ENCODE measurements around the gene GAL3ST2.
A peak's percentile ranks its signal among the peaks of the same experiment; 100 is the strongest.
"Not testable (repeated sequence)": the region's sequence is repeated elsewhere in the genome, so short reads cannot be mapped to it uniquely, and the experiment has no call there.

GAL3ST2 gene

DNA sequence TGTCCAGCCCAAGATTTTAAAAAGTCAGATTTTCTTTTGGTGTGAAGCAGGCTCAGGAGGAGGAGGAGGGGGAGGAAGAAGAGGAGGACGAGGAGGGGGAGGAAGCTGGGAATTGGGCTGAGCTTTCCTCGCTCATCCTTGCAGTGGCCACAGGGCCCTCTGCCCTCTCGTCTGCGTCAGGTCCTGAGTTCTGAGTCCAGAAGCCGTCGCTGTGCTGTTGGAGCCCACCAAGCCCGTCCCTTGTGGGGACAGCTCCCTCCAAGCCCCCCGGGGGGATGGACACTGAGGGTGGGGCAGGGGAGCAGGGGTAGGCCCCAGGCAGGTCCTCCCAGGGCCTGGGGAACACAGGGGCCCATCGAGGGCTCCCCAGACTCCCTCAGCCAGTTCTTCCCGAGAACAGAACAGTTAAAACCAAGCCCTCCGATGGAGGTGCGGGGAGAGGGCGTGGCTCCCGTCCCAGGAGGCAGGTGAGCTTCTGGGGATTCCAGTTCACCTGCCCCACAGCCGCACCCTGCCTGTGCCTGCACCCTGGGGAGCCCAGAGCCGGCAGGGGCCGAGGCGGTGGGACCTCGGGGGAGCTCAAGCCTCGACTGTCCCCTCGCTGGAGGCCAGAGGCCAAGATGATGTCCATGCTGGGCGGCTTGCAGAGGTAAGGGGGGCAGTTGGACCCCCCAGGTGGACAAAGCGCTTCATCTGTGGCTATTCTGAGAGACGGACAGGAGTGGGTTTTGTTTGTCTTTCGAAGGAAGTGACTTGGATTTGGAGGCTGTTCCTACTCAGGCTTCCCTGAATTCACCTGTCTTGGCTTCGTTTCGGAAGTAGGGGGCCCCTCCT lies at the start of gene GAL3ST2:
Gene GAL3ST2 (plus strand): TSS at position 487 of the 834 bp plus-strand sequence. CDS start 134 bp downstream, at position 621.
- in situ Hi-C loops (cut with MboI; ENCODE audit: low pct_unique_long_range_greater_than_20kb, low sequenced_read_pairs, unreplicated experiment), result no loop called here
- DNase-seq (ENCODE audit: low spot score), result peak; percentile 17
- no peak for TF ChIP-seq CTCF (IDR thresholded peaks at IDR 0.05; ENCODE audit: extremely low read depth, insufficient read depth, missing control alignments)

- no peak for TF ChIP-seq CTCF (IDR thresholded peaks at IDR 0.05; ENCODE audit: extremely low read depth, insufficient read depth, missing control alignments)
- in situ Hi-C loops (cut with MboI; ENCODE audit: low pct_unique_long_range_greater_than_20kb, low sequenced_read_pairs, unreplicated experiment), result no loop called here
- no peak for DNase-seq (ENCODE audit: low spot score)
These were observed 48.6 kb upstream of the GAL3ST2 start for GRCh38 chr2:241728000-241728399.

DNA sequence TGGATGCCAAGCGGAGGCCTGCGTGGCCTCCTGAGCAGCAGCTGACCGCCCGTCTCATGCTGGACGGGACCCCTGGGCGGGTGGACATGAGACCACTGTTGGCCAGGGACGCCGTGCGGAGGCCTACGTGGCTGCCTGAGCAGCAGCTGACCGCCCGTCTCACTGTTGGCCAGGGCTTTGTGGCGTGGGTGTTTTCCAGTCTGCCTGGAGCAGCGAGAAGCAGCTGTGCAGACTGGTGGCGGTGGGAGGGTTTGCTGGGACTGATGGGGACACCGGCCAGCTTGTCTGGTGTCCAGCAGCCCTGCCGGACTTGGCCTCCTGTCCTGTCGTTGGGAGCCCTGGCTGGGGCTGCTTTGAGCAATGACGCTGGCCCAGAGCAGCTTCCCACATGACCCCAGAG lies 48.0 kb upstream of the GAL3ST2 start:
- in situ Hi-C loops (cut with MboI; ENCODE audit: low pct_unique_long_range_greater_than_20kb, low sequenced_read_pairs, unreplicated experiment), result no loop called here
- no peak for DNase-seq (ENCODE audit: low spot score)
- no peak for TF ChIP-seq CTCF (IDR thresholded peaks at IDR 0.05; ENCODE audit: extremely low read depth, insufficient read depth, missing control alignments)

DNA sequence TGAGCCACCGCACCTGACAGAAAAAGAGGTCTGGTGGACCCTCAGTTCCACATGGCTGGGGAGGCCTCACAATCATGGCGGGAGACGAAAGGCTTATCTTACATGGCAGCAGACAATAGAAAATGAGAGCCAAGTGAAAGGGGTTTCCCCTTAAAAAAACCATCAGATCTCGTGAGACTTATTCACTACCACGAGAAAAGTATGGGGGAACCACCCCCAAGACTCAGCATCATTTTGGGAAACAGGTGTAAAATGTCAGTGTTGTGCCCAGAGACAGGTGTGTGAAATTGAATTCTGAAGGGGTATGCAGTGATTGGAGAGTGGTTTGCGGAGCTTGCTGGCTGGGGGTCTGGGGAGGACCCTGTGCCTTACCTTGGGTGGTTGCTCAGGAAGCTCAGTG lies 46.8 kb upstream of the GAL3ST2 start:
- no peak for TF ChIP-seq CTCF (IDR thresholded peaks at IDR 0.05; ENCODE audit: extremely low read depth, insufficient read depth, missing control alignments)
- in situ Hi-C loops (cut with MboI; ENCODE audit: low pct_unique_long_range_greater_than_20kb, low sequenced_read_pairs, unreplicated experiment), result no loop called here
- no peak for DNase-seq (ENCODE audit: low spot score)

- TF ChIP-seq CTCF (IDR thresholded peaks at IDR 0.05; ENCODE audit: extremely low read depth, insufficient read depth, missing control alignments), result no peak
- DNase-seq (ENCODE audit: low spot score), result no peak
- in situ Hi-C loops (cut with MboI; ENCODE audit: low pct_unique_long_range_greater_than_20kb, low sequenced_read_pairs, unreplicated experiment), result no loop called here
These were observed 45.8 kb upstream of the GAL3ST2 start for GRCh38 chr2:241730671-241731293.

DNA sequence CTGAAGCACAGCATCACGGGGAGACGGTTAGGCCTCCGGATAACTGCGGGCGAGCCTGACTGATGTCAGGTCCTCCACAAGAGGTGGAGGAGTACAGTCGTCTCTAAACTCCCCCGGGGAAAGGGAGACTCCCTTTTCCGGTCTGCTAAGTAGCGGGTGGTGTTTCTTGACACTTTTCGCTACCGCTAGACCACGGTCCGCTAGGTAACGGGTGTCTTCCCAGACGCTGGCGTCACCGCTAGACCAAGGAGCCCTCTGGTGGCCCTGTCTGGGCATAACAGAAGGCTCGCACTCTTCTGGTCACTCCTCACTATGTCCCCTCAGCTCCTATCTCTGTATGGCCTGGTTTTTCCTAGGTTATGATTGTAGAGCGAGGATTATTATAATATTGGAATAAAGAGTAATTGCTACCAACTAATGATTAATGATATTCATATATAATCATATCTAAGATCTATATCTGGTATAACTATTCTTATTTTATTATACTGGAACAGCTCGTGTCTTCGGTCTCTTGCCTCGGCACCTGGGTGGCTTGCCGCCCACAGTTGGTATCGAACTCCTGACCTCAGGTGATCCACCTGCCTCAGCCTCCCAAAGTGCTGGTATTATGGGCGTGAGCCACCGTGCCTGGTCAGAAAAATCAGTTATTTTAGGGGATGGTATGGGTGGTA lies 44.0 kb upstream of the GAL3ST2 start:
- DNase-seq (ENCODE audit: low spot score); in situ Hi-C loops (cut with MboI; ENCODE audit: low pct_unique_long_range_greater_than_20kb, low sequenced_read_pairs, unreplicated experiment): not testable (repeated sequence)
- TF ChIP-seq CTCF (IDR thresholded peaks at IDR 0.05; ENCODE audit: extremely low read depth, insufficient read depth, missing control alignments), result peak; percentile 66

All from GM13977 (cell line).